ENCODE results near the gene INF2.

- no peak for TF ChIP-seq POLR2A (IDR thresholded peaks at IDR 0.05)
- TF ChIP-seq, protein P1, sequence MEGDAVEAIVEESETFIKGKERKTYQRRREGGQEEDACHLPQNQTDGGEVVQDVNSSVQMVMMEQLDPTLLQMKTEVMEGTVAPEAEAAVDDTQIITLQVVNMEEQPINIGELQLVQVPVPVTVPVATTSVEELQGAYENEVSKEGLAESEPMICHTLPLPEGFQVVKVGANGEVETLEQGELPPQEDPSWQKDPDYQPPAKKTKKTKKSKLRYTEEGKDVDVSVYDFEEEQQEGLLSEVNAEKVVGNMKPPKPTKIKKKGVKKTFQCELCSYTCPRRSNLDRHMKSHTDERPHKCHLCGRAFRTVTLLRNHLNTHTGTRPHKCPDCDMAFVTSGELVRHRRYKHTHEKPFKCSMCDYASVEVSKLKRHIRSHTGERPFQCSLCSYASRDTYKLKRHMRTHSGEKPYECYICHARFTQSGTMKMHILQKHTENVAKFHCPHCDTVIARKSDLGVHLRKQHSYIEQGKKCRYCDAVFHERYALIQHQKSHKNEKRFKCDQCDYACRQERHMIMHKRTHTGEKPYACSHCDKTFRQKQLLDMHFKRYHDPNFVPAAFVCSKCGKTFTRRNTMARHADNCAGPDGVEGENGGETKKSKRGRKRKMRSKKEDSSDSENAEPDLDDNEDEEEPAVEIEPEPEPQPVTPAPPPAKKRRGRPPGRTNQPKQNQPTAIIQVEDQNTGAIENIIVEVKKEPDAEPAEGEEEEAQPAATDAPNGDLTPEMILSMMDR (IDR thresholded peaks at IDR 0.05), result no peak
These were observed 53.4 kb downstream of the INF2 start for GRCh38 chr14:104742586-104743455.

Measured in transverse colon (tissue), 3 donors.